Dendritic cell treated with granulocyte-macrophage colony-stimulating factor and Interleukin-4, amounts not matched to agents 40 ng/mL and 50 ng/mL, for 4 days (primary cell): ENCODE measurements around the gene SIK2.

Experiments
- H3K27ac Mint-ChIP-seq: one replicate; pipeline ENCODE4 v1.8.0; 2022; ENCODE audit warnings: mild to moderate bottlenecking, mixed read lengths
- H3K27me3 Mint-ChIP-seq: one replicate; pipeline ENCODE4 v1.8.0; 2022; ENCODE audit warnings: mild to moderate bottlenecking, mixed read lengths
- H3K36me3 Mint-ChIP-seq: one replicate; pipeline ENCODE4 v1.8.0; 2022; ENCODE audit warnings: low read depth, mixed read lengths
- H3K4me1 Mint-ChIP-seq: one replicate; pipeline ENCODE4 v1.8.0; 2022; ENCODE audit warnings: low read depth, mixed read lengths
- H3K4me3 Mint-ChIP-seq: one replicate; pipeline ENCODE4 v1.8.0; 2022; ENCODE audit warnings: mild to moderate bottlenecking, moderate library complexity, mixed read lengths
- H3K9me3 Mint-ChIP-seq: one replicate; pipeline ENCODE4 v1.8.0; 2022; ENCODE audit warnings: mixed read lengths
- intact Hi-C: fragments of 100-400 bp; cut with micrococcal nuclease; formaldehyde crosslinking; loops from one replicate; pipeline ENCODE4 v1.15.0; 2022

The SIK2 gene

DNA sequence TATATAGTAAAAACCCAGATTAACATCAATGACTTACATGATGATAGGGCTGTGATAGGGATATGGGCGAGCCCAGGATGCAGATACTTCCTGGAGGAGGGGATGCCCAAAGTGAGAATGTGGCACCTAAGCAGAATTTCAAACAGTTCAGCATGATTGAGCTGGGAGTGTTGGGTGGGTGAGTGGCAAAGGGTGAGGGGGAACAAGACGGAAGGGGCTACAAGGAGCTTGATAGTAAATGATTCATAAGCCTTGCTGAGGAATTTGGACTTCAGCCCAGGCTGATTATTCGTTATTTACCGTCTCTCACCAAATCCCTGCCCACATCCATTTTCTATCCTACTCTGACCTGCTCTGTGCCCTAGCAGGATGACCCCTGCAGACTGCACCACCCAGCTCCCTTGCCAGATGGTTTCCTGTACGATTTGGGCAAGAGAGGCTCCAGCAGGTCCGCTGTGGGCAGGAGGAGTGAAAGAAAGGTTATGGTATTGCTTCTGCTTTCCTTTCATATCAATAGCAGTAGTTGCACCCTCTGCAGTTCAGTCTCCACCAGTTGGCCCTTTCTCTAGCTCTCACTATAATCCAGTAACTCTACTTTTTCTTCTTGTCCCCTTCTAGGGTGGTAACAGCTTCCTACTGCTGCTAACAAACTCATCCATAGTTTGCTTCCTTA, 30.3 kb upstream of the SIK2 start:
- intact Hi-C loops: no loop called here
- no peaks in the 10 kb centered on the region for H3K36me3 Mint-ChIP-seq
- H3K9me3 Mint-ChIP-seq: no peaks in the 10 kb centered on the region
- peaks cover 12% of the 10 kb centered on the region for H3K4me1 Mint-ChIP-seq
- H3K4me3 Mint-ChIP-seq: no peak overlapping the region
- no peak overlapping the region for H3K27ac Mint-ChIP-seq
- no peaks in the 10 kb centered on the region for H3K27me3 Mint-ChIP-seq

DNA sequence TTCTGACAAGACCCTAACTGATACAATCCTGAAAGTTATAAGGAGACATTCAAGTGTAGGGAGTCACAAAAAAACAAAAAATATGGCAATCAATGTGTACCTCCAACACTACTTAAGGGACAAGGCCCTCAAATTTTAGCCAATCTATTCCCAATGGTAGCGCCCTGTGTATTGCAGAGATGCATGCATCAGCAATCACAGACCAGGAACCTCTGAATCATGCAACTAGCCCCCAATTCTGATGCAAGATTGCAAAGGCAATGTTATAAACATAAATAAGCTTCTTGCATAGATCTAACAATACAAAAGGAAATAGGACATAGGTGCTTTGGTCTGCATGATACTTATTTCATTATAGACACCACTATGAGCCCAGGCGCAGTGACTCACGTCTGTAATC, 29.7 kb upstream of the SIK2 start:
- no peaks in the 10 kb centered on the region for H3K9me3 Mint-ChIP-seq
- peaks cover 12% of the 10 kb centered on the region for H3K4me1 Mint-ChIP-seq
- H3K36me3 Mint-ChIP-seq: no peaks in the 10 kb centered on the region
- intact Hi-C loops: no loop called here
- H3K4me3 Mint-ChIP-seq: no peak overlapping the region
- no peak overlapping the region for H3K27ac Mint-ChIP-seq
- H3K27me3 Mint-ChIP-seq: no peaks in the 10 kb centered on the region

DNA sequence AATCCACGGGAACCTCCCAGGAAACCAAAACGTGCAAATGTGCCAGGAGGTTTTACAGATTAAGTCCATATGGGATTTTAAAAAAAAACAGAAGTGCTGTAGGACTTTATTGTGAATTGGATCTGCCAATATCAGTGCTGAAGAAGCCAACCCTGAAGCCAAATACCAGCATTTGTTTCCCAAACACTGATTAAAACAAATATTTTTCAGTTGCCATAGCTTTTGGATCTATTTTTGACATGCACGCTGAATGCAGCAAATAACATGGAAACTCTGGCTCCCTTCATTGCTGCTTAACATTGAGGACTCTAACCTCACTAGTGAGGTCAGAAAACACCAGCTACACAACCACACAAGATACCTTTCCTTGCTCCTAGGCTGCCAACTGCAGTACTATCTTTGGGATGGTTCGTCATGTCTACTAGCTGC, 28.4 kb upstream of the SIK2 start:
- Mint-ChIP-seq H3K9me3 (no peaks in the 10 kb centered on the region), H3K4me1 (peaks cover 12% of the 10 kb centered on the region), H3K4me3 (no peak overlapping the region), H3K27me3 (no peaks in the 10 kb centered on the region), H3K36me3 (no peaks in the 10 kb centered on the region), H3K27ac (no peak overlapping the region)
- intact Hi-C loops: no loop called here

DNA sequence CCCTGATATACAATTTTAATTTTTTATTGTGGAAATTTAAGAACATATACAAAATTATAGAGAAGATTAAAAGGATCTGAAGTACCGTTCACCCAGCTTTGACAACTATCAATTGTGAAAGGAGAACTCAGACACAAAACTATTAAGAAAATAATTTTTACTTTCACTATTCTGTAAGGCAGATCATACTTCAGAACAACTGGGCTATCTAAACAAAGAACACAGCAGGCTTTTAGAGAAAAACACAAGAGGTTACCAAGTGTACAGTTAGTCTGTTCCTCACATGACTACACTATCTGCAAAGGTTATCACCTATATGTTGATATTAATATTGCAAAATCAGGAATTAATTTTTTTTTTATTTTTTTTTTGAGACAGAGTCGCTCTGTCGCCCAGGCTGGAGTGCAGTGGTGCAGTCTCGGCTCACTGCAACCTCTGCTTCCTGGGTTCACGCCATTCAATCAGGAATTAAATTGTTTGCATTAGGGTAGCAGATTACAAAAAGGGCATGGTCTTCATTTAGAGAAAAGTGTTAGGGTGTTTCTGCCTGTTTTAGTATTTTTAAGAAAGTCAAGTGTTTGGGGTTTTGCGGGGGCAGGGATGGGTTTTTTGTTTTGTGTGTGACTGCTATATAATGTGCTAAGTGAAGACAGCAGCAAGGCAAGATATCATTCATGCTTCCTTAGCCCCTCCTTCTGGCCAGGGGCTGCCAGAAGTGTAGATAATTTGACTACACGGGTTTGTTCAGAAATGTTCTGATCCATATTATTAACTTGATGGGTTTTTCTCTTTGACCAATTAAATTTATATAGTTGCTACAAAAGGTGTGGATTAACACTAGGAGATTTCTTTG, 27.6 kb upstream of the SIK2 start:
- Mint-ChIP-seq H3K4me1 (peaks cover 12% of the 10 kb centered on the region), H3K27ac (no peak overlapping the region), H3K27me3 (no peaks in the 10 kb centered on the region), H3K4me3 (peak overlapping the region; percentile 52), H3K9me3 (no peaks in the 10 kb centered on the region), H3K36me3 (no peaks in the 10 kb centered on the region)
- intact Hi-C loops: no loop called here

DNA sequence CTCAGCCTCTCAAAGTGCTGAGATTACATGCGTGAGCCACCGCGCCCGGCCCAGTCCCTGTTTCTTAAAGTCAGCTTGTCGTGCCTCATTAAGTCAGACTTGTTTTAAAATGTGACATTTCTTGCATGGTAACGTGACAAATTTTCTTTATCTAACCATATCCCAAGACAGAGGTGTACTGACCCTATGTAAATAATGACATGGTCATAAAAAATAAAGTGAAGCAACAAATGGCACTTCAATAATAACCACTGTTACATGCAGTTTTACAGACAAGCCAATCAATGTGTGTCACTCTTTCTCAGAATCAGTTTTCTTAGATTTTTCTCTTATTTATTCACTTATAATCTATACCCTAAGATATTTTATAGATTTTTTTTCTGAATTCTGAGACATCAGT, 26.5 kb upstream of the SIK2 start:
- Mint-ChIP-seq H3K9me3 (no peaks in the 10 kb centered on the region), H3K27ac (no peak overlapping the region), H3K27me3 (no peaks in the 10 kb centered on the region), H3K4me1 (peaks cover 12% of the 10 kb centered on the region), H3K36me3 (no peaks in the 10 kb centered on the region), H3K4me3 (no peak overlapping the region)
- intact Hi-C loops: no loop called here

DNA sequence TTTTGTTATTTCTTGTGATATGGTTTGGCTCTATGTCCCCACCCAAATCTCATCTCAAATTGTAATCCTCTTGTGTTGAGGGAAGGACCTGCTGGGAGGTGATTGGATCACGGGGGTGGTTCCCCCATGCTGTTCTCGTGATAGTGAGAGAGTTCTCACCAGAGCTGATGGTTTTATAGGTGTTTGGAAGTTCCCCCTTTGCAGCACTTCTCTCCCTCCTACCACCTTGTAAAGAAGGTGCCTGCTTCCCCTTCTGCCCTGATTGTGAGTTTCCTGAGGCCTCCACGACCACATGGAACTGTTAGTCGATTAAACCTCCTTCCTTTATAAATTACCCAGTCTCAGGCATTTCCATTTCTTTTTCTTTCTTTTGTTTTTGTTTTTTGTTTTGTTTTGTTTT, 24.4 kb upstream of the SIK2 start:
- H3K27ac Mint-ChIP-seq: no peak overlapping the region
- no peaks in the 10 kb centered on the region for H3K9me3 Mint-ChIP-seq
- H3K27me3 Mint-ChIP-seq: no peaks in the 10 kb centered on the region
- no peak overlapping the region for H3K4me3 Mint-ChIP-seq
- H3K36me3 Mint-ChIP-seq: no peaks in the 10 kb centered on the region
- intact Hi-C loops: no loop called here
- H3K4me1 Mint-ChIP-seq: peaks cover 4% of the 10 kb centered on the region

DNA sequence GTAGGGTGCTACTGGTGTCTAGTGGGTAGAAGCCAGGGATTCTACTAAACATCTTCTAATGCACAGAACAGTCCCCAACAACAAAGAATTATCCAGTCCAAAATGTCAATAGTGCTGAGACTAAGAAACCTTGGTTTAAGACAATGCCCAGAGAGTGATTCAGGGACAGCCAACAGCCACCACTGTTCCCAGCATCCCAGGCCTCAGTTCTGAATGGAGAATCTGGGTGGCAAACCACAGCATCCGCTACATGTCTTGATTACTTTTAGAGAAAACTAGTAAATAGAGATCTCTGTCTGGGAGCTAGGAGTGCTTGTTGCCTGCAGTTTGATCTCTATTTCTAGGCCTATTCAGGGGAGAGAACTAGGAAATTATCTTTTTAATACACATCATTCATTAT, 20.9 kb upstream of the SIK2 start:
- no peak overlapping the region for H3K27ac Mint-ChIP-seq
- no peaks in the 10 kb centered on the region for H3K9me3 Mint-ChIP-seq
- peaks cover 13% of the 10 kb centered on the region for H3K4me1 Mint-ChIP-seq
- intact Hi-C loops: no loop called here
- no peaks in the 10 kb centered on the region for H3K27me3 Mint-ChIP-seq
- H3K4me3 Mint-ChIP-seq: no peak overlapping the region
- H3K36me3 Mint-ChIP-seq: no peaks in the 10 kb centered on the region

DNA sequence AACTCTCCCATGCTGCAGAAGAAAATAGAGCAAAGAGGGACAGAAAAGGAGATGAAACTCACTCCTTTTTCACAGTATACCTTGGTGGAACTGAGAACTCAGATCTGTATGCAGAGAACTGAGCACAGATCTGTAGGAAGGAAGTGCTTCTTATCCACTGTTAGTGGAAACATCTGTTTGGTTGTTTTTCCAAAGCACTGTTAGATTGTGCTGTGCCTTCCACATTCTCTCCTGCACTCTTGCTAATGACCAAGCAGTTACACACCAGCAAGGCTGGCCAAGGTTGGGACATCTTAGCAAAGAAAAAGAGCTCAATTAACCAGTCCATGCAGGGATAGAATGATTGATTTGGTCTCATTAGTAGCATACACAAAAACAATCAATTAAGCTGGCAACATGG, 20.1 kb upstream of the SIK2 start:
- no peaks in the 10 kb centered on the region for H3K9me3 Mint-ChIP-seq
- H3K4me1 Mint-ChIP-seq: peaks cover 13% of the 10 kb centered on the region
- intact Hi-C loops: no loop called here
- H3K36me3 Mint-ChIP-seq: no peaks in the 10 kb centered on the region
- no peak overlapping the region for H3K27ac Mint-ChIP-seq
- no peaks in the 10 kb centered on the region for H3K27me3 Mint-ChIP-seq
- no peak overlapping the region for H3K4me3 Mint-ChIP-seq

DNA sequence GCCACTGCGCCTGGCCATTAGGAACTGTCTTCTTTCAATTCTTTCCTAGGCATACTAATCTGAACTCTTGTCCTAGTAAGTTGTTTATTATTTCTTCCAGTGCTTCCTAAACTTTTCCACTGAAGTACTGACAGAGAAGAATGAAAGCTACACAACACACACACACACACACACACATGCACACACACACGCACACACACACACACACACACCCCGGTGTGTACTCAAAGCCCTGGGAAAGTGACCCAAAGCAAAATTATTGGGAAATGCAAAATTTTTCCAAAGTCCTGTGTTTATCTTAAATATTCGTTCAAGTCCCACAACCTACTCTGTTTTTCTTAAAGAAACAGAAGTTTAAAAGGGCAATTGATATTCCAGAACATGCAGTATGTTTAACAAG, 19.4 kb upstream of the SIK2 start:
- peaks cover 13% of the 10 kb centered on the region for H3K4me1 Mint-ChIP-seq

DNA sequence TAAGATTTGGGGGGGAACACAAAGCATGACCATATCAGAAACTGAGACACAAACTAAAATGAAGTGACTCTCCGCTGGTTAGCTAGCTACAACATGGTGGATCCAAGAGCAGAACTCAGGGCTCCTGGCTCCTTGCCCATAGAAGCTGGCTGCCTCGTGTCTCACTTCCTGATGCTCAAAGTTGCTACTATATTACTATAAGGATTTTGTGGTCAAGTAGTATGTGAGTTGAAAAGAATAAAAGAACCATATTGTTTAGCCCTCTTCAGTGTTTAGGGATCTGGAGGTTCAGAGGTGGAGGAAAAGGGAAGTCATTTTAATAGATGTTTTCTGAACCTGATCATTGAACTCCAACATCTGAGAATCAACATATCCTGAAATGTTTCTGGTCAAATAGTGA, 16.9 kb upstream of the SIK2 start:
- Mint-ChIP-seq H3K4me1 (peaks cover 13% of the 10 kb centered on the region), H3K9me3 (no peaks in the 10 kb centered on the region), H3K36me3 (no peaks in the 10 kb centered on the region), H3K4me3 (no peak overlapping the region), H3K27me3 (no peaks in the 10 kb centered on the region), H3K27ac (no peak overlapping the region)
- intact Hi-C loops: loop anchor here (5.0 kb wide), 1 partner anchor 192 kb away; no protein-coding TSS in a partner anchor

More for the DNA sequence above, 19.4 kb upstream of the SIK2 start:
- no peak overlapping the region for H3K27ac Mint-ChIP-seq
- no peaks in the 10 kb centered on the region for H3K36me3 Mint-ChIP-seq
- intact Hi-C loops: no loop called here
- H3K9me3 Mint-ChIP-seq: no peaks in the 10 kb centered on the region
- H3K27me3 Mint-ChIP-seq: no peaks in the 10 kb centered on the region
- no peak overlapping the region for H3K4me3 Mint-ChIP-seq

DNA sequence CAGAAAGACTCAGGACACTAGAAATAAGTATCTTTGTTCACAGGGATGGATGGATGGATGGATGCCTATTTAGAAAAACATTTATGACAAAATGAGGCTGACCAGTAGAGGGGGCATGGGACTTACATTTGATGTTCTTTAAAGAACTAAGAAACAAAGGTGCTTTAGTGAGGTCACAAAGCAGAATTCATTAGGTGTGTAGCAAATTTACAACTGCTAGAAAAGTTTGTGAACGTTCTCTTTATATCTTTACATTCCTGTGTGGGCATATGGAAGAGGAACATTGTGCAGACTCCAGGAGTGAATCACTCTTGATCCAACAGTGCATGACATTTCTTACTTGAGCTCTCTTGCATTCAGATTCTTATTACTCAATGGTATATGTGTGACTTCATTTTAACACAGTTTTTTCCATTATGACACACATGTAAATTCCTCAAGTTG, 15.8 kb upstream of the SIK2 start:
- no peaks in the 10 kb centered on the region for H3K27me3 Mint-ChIP-seq
- no peaks in the 10 kb centered on the region for H3K36me3 Mint-ChIP-seq
- peaks cover 13% of the 10 kb centered on the region for H3K4me1 Mint-ChIP-seq
- H3K4me3 Mint-ChIP-seq: no peak overlapping the region
- H3K9me3 Mint-ChIP-seq: no peaks in the 10 kb centered on the region
- intact Hi-C loops: loop anchor here (5.0 kb wide), 1 partner anchor 191 kb away; no protein-coding TSS in a partner anchor
- no peak overlapping the region for H3K27ac Mint-ChIP-seq

DNA sequence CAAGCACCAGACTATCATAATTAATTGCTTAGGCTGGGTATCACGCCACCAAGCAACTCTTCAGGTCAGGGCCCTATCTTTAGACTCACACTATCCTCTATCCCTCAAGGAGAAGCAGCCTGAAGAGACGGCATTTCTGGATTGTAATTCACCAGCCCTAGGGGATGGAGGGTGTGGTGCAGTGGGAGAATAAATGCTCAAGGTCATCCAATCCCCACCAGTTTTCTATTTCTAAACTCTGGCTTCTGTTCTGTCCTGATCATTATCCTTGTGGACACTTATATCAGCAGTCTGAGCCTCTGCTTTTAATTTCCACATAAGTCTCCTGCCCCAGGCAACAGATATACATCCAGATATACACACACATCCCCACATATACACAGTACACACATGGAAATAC, 13.1 kb upstream of the SIK2 start:
- H3K4me3 Mint-ChIP-seq: no peak overlapping the region
- H3K9me3 Mint-ChIP-seq: no peaks in the 10 kb centered on the region
- H3K4me1 Mint-ChIP-seq: peaks cover 13% of the 10 kb centered on the region
- H3K36me3 Mint-ChIP-seq: no peaks in the 10 kb centered on the region
- H3K27me3 Mint-ChIP-seq: no peaks in the 10 kb centered on the region
- intact Hi-C loops: loop anchor here (5.0 kb wide), 1 partner anchor 188 kb away; no protein-coding TSS in a partner anchor
- H3K27ac Mint-ChIP-seq: no peak overlapping the region

DNA sequence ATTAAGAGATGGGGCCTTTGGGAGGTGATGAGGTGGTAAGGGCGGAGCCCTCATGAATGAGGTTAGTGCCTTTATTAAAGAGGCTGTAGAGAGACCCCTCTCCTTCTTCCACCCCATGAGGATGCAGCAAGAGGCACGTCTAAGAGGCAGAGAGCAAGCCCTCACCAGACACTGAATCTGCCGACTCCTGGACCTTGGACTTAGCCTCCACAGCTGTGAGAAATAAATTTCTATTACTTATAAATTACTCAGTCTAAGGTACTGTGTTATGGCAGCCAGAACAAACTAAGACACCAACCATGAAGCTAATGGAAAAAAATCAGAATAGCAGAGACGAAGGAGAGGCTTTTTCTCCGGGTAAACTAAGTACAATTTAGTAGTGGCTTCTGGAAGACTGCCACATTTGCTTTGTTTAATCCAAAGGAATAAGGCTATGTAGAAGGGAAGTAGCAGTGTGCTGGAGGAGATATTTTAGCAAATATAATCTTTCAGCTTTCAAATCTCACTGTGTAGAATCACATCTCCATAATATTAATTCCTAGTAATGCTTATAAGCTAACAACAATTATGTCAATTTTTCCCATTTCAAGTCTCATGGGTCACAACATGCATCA, 12.3 kb upstream of the SIK2 start:
- no peak overlapping the region for H3K4me3 Mint-ChIP-seq
- no peak overlapping the region for H3K27ac Mint-ChIP-seq
- intact Hi-C loops: loop anchor here (5.0 kb wide), 1 partner anchor 187 kb away; no protein-coding TSS in a partner anchor
- H3K4me1 Mint-ChIP-seq: peaks cover 17% of the 10 kb centered on the region
- H3K27me3 Mint-ChIP-seq: no peaks in the 10 kb centered on the region
- H3K36me3 Mint-ChIP-seq: no peaks in the 10 kb centered on the region
- no peaks in the 10 kb centered on the region for H3K9me3 Mint-ChIP-seq
